Muscle of leg (tissue), 11 donors: ENCODE results near the gene MYL6B. TPM values are rescaled to one million over a fixed set of nuclear protein-coding genes. Genes with fewer than 3 reads are reported as not detected.
A peak's percentile ranks its signal among the peaks of the same experiment; 100 is the strongest.
"Not testable (repeated sequence)": the region's sequence is repeated elsewhere in the genome, so short reads cannot be mapped to it uniquely, and the experiment has no call there.

Experiments
- DNase-seq: peaks from one replicate; pipeline ENCODE4 v3.0.0; 2013
- H3K27ac ChIP-seq: one replicate; pipeline ENCODE4 v1.5.1; 2013; ENCODE audit warnings: mild to moderate bottlenecking, low read length, control low read depth
- H3K27me3 ChIP-seq: one replicate; pipeline ENCODE4 v1.6.1; 2013; ENCODE audit warnings: low read length; ENCODE audit not compliant: control insufficient read depth, insufficient read depth
- H3K36me3 ChIP-seq: one replicate; pipeline ENCODE4 v1.6.1; 2013; ENCODE audit warnings: low read length; ENCODE audit not compliant: control insufficient read depth, insufficient read depth
- H3K4me1 ChIP-seq: one replicate; pipeline ENCODE4 v1.6.1; 2013; ENCODE audit warnings: low read length; ENCODE audit not compliant: control insufficient read depth, insufficient read depth
- H3K4me3 ChIP-seq: one replicate; pipeline ENCODE4 v1.5.1; 2013; ENCODE audit warnings: low read length, control low read depth
- H3K9me3 ChIP-seq: replicated peaks from 2 replicates; pipeline ENCODE4 v1.6.1; 2013; ENCODE audit warnings: low read depth, low read length; ENCODE audit not compliant: control insufficient read depth
- WGBS: methylation state at CpG from one replicate; pipeline ENCODE4 v1.1.5; 2013; ENCODE audit warnings: missing lambda C conversion rate; ENCODE audit not compliant: insufficient coverage; 5-methylcytosine and 5-hydroxymethylcytosine counted together
- polyA plus RNA-seq, 8 donors: library from polyadenylated mRNA; unstranded; fragments of 120-200 nt; gene quantifications; one replicate each; pipeline versions ENCODE4 v1.2.1 to v1.2.3, GENCODE V29; 2013; ENCODE audit warnings: inconsistent platforms in 1 of 8, low replicate concordance in 1 of 8; ENCODE audit not compliant: insufficient read length in 8 of 8, insufficient read depth in 1 of 8
- total RNA-seq: library from RNA; stranded (reverse); fragments of 120-200 nt; gene quantifications from one replicate; pipeline ENCODE4 v1.2.4, GENCODE V29; 2013

Gene MYL6B
- total and polyA plus RNA-seq, 9 donors, result 543 to 1,374 (median 774) TPM

- Histone ChIP-seq H3K4me1 (peaks cover 10% of the 10 kb centered on the region), H3K27me3 (no peaks in the 10 kb centered on the region), H3K9me3 (no peaks in the 10 kb centered on the region), H3K27ac (no peak overlapping the region), H3K36me3 (peaks cover 59% of the 10 kb centered on the region), H3K4me3 (no peak overlapping the region)
- WGBS, result 100% methylated on average over 2 of the region's 3 CpGs
- DNase-seq, result no peak
These were observed 45.1 kb upstream of the MYL6B start for GRCh38 chr12:56107242-56107641.

GRCh38 chr12:56110571-56110970, 41.8 kb upstream of the MYL6B start:
- peaks cover 12% of the 10 kb centered on the region for H3K4me1 ChIP-seq
- no peak for DNase-seq
- H3K27ac ChIP-seq, result no peak overlapping the region
- WGBS, result 90% methylated on average over 4 of the region's 5 CpGs
- peaks cover 70% of the 10 kb centered on the region for H3K36me3 ChIP-seq
- H3K27me3 ChIP-seq, result no peaks in the 10 kb centered on the region
- no peak overlapping the region for H3K4me3 ChIP-seq
- no peaks in the 10 kb centered on the region for H3K9me3 ChIP-seq

- Histone ChIP-seq H3K36me3 (peaks cover 49% of the 10 kb centered on the region), H3K27me3 (no peaks in the 10 kb centered on the region), H3K27ac (no peak overlapping the region), H3K4me3 (no peak overlapping the region), H3K4me1 (peaks cover 15% of the 10 kb centered on the region), H3K9me3 (no peaks in the 10 kb centered on the region)
- no peak for DNase-seq
- no CpG with 5 or more reads among the region's 1 CpG for WGBS
These were observed 38.3 kb upstream of the MYL6B start for GRCh38 chr12:56114084-56114483.

GRCh38 chr12:56115329-56115728, 37.1 kb upstream of the MYL6B start:
- Histone ChIP-seq H3K27me3 (no peaks in the 10 kb centered on the region), H3K4me3 (peak overlapping the region; percentile 78), H3K27ac (peak overlapping the region; percentile 98), H3K9me3 (no peaks in the 10 kb centered on the region), H3K4me1 (peaks cover 27% of the 10 kb centered on the region), H3K36me3 (peaks cover 41% of the 10 kb centered on the region)
- WGBS, result 44% methylated on average over 3 of the region's 10 CpGs
- peak; percentile 46 for DNase-seq

- Histone ChIP-seq H3K9me3 (no peaks in the 10 kb centered on the region), H3K36me3 (peaks cover 41% of the 10 kb centered on the region), H3K27ac (peak within 1 kb of the TSS; percentile 98), H3K27me3 (no peaks in the 10 kb centered on the region), H3K4me3 (peak within 1 kb of the TSS; percentile 78), H3K4me1 (peaks cover 36% of the 10 kb centered on the region)
- 0% methylated on average over 13 of the region's 34 CpGs for WGBS
- peak; percentile 99 for DNase-seq
These were observed 35.9 kb upstream of the MYL6B start, which contains the start of gene RPL41 for GRCh38 chr12:56116267-56117081. Gene RPL41, plus strand, starts transcription at chr12:56116633.

GRCh38 chr12:56117082-56117706, 35.2 kb upstream of the MYL6B start:
- 0% methylated on average over 3 of the region's 16 CpGs for WGBS
- peak; percentile 57 for DNase-seq

GRCh38 chr12:56117778-56118687, 34.4 kb upstream of the MYL6B start, which contains the start of gene ZC3H10:
Gene ZC3H10, plus strand, starts transcription at chr12:56118266. Its CDS starts 2,297 bp downstream, at chr12:56120563.
- WGBS, result under 1% methylated on average over 60 of the region's 61 CpGs

More at GRCh38 chr12:56117082-56117706, 35.2 kb upstream of the MYL6B start:
- Histone ChIP-seq H3K4me1 (peaks cover 39% of the 10 kb centered on the region), H3K4me3 (peak overlapping the region; percentile 78), H3K27ac (peak overlapping the region; percentile 98), H3K36me3 (peaks cover 41% of the 10 kb centered on the region)
- not testable (repeated sequence) for H3K9me3 ChIP-seq, H3K27me3 ChIP-seq

GRCh38 chr12:56118688-56119357, 33.6 kb upstream of the MYL6B start:
- Histone ChIP-seq H3K36me3 (peaks cover 36% of the 10 kb centered on the region), H3K9me3 (no peaks in the 10 kb centered on the region), H3K27me3 (no peaks in the 10 kb centered on the region), H3K27ac (peak overlapping the region; percentile 88), H3K4me3 (peak overlapping the region; percentile 69), H3K4me1 (peaks cover 47% of the 10 kb centered on the region)
- 7% methylated on average over 7 of the region's 13 CpGs for WGBS
- DNase-seq, result no peak

More at GRCh38 chr12:56117778-56118687, 34.4 kb upstream of the MYL6B start, which contains the start of gene ZC3H10:
- H3K9me3 ChIP-seq, result no peaks in the 10 kb centered on the region
- peaks cover 38% of the 10 kb centered on the region for H3K36me3 ChIP-seq
- H3K27ac ChIP-seq, result peak within 1 kb of the TSS; percentile 98
- peak; percentile 100 for DNase-seq
- H3K4me3 ChIP-seq, result peak within 1 kb of the TSS; percentile 78
- no peaks in the 10 kb centered on the region for H3K27me3 ChIP-seq
- H3K4me1 ChIP-seq, result peaks cover 46% of the 10 kb centered on the region

- H3K4me3 ChIP-seq, result no peak overlapping the region
- H3K27me3 ChIP-seq, result no peaks in the 10 kb centered on the region
- H3K36me3 ChIP-seq, result peaks cover 38% of the 10 kb centered on the region
- H3K27ac ChIP-seq, result peak overlapping the region; percentile 88
- H3K4me1 ChIP-seq, result peaks cover 47% of the 10 kb centered on the region
- peak; percentile 94 for DNase-seq
- WGBS, result 0% methylated on average over 2 of the region's 2 CpGs
- no peaks in the 10 kb centered on the region for H3K9me3 ChIP-seq
These were observed 33.0 kb upstream of the MYL6B start for GRCh38 chr12:56119361-56119796.
